ENCODE data around the gene RHO. TPM values are rescaled to one million over a fixed set of nuclear protein-coding genes. Genes with fewer than 3 reads are reported as not detected.

Gene RHO
- total RNA-seq, 1 experiment from 2014 or later = not detected

- no peak overlapping the region for H2BK5ac ChIP-seq (ENCODE audit: insufficient read length, low read length)
- H3K56ac ChIP-seq (ENCODE audit: insufficient read length, low read depth, low read length) = no peak overlapping the region
- no peak overlapping the region for H3K4me2 ChIP-seq (ENCODE audit: insufficient read depth, insufficient read length, low read length)
- no peak overlapping the region for H3T11ph ChIP-seq (ENCODE audit: low read length)
- Mint-ChIP-seq H3K27me3 (ENCODE audit: low read depth) (no peaks in the 10 kb centered on the region), H3K36me3 (ENCODE audit: insufficient read depth in 1 of 3, low read depth in 3 of 3) (peaks cover 0 to 4% (median 2%) of the 10 kb centered on the region in 3 experiments; a peak in 1 of 7 replicates), H3K27ac (0 out of 7 replicates have a peak overlapping the region, but pooled peaks of 1 of the 3 experiments have one; percentile 6), H3K4me3 (no peak overlapping the region), H3K9me3 (no peaks in the 10 kb centered on the region), H3K4me1 (peaks cover 17 to 20% of the 10 kb centered on the region in 2 experiments)
- no peak overlapping the region for H3K9ac ChIP-seq (ENCODE audit: extremely low read depth, insufficient read length, low read length)
- H3K23me2 ChIP-seq (ENCODE audit: insufficient read length, low read depth, low read length, poor library complexity, severe bottlenecking) = no peaks in the 10 kb centered on the region
- peak overlapping the region; percentile 50 for H3K14ac ChIP-seq (ENCODE audit: insufficient read depth, low read length)
- DNase-seq = no peak
- WGBS (ENCODE audit: extremely low coverage, insufficient read length, low lambda C conversion rate) = no CpG with 5 or more reads among the region's 10 CpGs
- no peak overlapping the region for H2BK20ac ChIP-seq (ENCODE audit: low read depth, low read length, poor library complexity, severe bottlenecking)
- no peak overlapping the region for H2AFZ ChIP-seq (ENCODE audit: low read length)
- H3K4me1 ChIP-seq (ENCODE audit: insufficient read depth, low read length) = no peaks in the 10 kb centered on the region
- H3K18ac ChIP-seq (ENCODE audit: insufficient read length, low read depth, low read length) = no peak overlapping the region
- no peak overlapping the region for H2AK5ac ChIP-seq (ENCODE audit: insufficient read length, low read length)
- H4K20me1 ChIP-seq (ENCODE audit: control insufficient read depth, insufficient read depth, insufficient read length) = no peaks in the 10 kb centered on the region
- no peak overlapping the region for H2BK12ac ChIP-seq (ENCODE audit: insufficient read length, low read depth, low read length)
- no peak overlapping the region for H2BK120ac ChIP-seq (ENCODE audit: low read depth, low read length, poor library complexity, severe bottlenecking)
- H4K5ac ChIP-seq (ENCODE audit: insufficient read length, low read depth, low read length) = no peak overlapping the region
- H3K27ac ChIP-seq (ENCODE audit: insufficient read length, low read depth, low read length) = no peak overlapping the region
- H4K91ac ChIP-seq (ENCODE audit: insufficient read length, low read depth, low read length) = no peak overlapping the region
- no peaks in the 10 kb centered on the region for H3K79me1 ChIP-seq (ENCODE audit: insufficient read depth, low read depth, low read length, poor library complexity, severe bottlenecking)
- H3K4ac ChIP-seq (ENCODE audit: low read depth, low read length) = no peak overlapping the region
- H3K27me3 ChIP-seq (ENCODE audit: insufficient read depth, low read length) = no peaks in the 10 kb centered on the region
- H4K8ac ChIP-seq (replicated peaks; ENCODE audit: insufficient read length, low read depth, low read length) = no peak overlapping the region
- no peak for TF ChIP-seq CTCF (conservative IDR thresholded peaks at IDR 0.05)
- H3K79me2 ChIP-seq (ENCODE audit: insufficient read depth, low read length) = no peaks in the 10 kb centered on the region
- no peak overlapping the region for H3K23ac ChIP-seq (ENCODE audit: insufficient read length, low read depth, low read length)
- H3K9me3 ChIP-seq (ENCODE audit: control insufficient read depth, low read depth, low read length) = no peaks in the 10 kb centered on the region
- H2BK15ac ChIP-seq (ENCODE audit: low read depth, low read length) = no peak overlapping the region
These were observed 47.6 kb downstream of the RHO start for GRCh38 chr3:129575997-129576384.
